ENCODE data around the gene SLC16A11. TPM values are rescaled to one million over a fixed set of nuclear protein-coding genes. Genes with fewer than 3 reads are reported as not detected.

The SLC16A11 gene
- total and polyA plus RNA-seq, 4 donors, result 1.9 to 8.9 (median 6.5) TPM

- Histone ChIP-seq H3K36me3 (ENCODE audit: control insufficient read depth in 4 of 4, insufficient read depth in 4 of 4, low read length in 4 of 4) (peaks cover 0 to 11% (median 4%) of the 10 kb centered on the region in 4 donors), H3K4me3 (no peak overlapping the region), H3K27me3 (ENCODE audit: control insufficient read depth in 3 of 3, insufficient read depth in 3 of 3, low read length in 2 of 3) (peaks cover 0 to 11% (median 9%) of the 10 kb centered on the region in 3 donors), H3K4me1 (ENCODE audit: control insufficient read depth in 5 of 5, insufficient read depth in 5 of 5, low read length in 5 of 5) (peaks cover 9 to 69% (median 15%) of the 10 kb centered on the region in 5 donors), H3K9me3 (ENCODE audit: control insufficient read depth in 4 of 4, insufficient read depth in 3 of 4, low read length in 3 of 4) (no peaks in the 10 kb centered on the region), H3K27ac (ENCODE audit: low read depth in 1 of 2, low read length in 1 of 2) (peak overlapping the region; percentile 88 to 95), H3K9ac (ENCODE audit: insufficient read depth in 1 of 2, low read length in 2 of 2) (no peak overlapping the region)
- DNase-seq, result no peak
- 47 to 62% methylated on average over 12 of the region's 12 CpGs for WGBS, 2 donors
- TF ChIP-seq CTCF (IDR thresholded peaks at IDR 0.05; ENCODE audit: control extremely low read depth, extremely low read depth), result no peak
- ATAC-seq (ENCODE audit: insufficient read depth, low FRiP score), result no peak
Measured at GRCh38 chr17:7017827-7018200, 26.1 kb downstream of the SLC16A11 start.

GRCh38 chr17:7016886-7017826 lies 26.7 kb downstream of the SLC16A11 start:
- ATAC-seq (ENCODE audit: insufficient read depth, low FRiP score) (no peak), DNase-seq (no peak)
- Histone ChIP-seq H3K4me3 (no peak overlapping the region), H3K36me3 (ENCODE audit: control insufficient read depth in 4 of 4, insufficient read depth in 4 of 4, low read length in 4 of 4) (peaks cover 0 to 11% (median 4%) of the 10 kb centered on the region in 4 donors), H3K4me1 (ENCODE audit: control insufficient read depth in 5 of 5, insufficient read depth in 5 of 5, low read length in 5 of 5) (peaks cover 9 to 69% (median 15%) of the 10 kb centered on the region in 5 donors), H3K27me3 (ENCODE audit: control insufficient read depth in 3 of 3, insufficient read depth in 3 of 3, low read length in 2 of 3) (peaks cover 0 to 5% (median 3%) of the 10 kb centered on the region in 3 donors), H3K9ac (ENCODE audit: insufficient read depth in 1 of 2, low read length in 2 of 2) (no peak overlapping the region), H3K9me3 (ENCODE audit: control insufficient read depth in 4 of 4, insufficient read depth in 3 of 4, low read length in 3 of 4) (no peaks in the 10 kb centered on the region), H3K27ac (ENCODE audit: low read depth in 1 of 2, low read length in 1 of 2) (peak overlapping the region; percentile 42 to 95)
- WGBS, 2 donors, result 81 to 88% methylated on average over 20 of the region's 20 CpGs
- TF ChIP-seq CTCF (IDR thresholded peaks at IDR 0.05; ENCODE audit: control extremely low read depth, extremely low read depth), result no peak

- no peak for ATAC-seq (ENCODE audit: insufficient read depth, low FRiP score)
- no peaks in the 10 kb centered on the region for H3K9me3 ChIP-seq (ENCODE audit: control insufficient read depth in 4 of 4, insufficient read depth in 3 of 4, low read length in 3 of 4)
- H3K27ac ChIP-seq (ENCODE audit: low read depth in 1 of 2, low read length in 1 of 2), result peak overlapping the region in 1 of 2 donors; percentile 26
- peaks cover 7 to 70% (median 15%) of the 10 kb centered on the region in 5 donors for H3K4me1 ChIP-seq (ENCODE audit: control insufficient read depth in 5 of 5, insufficient read depth in 5 of 5, low read length in 5 of 5)
- H3K9ac ChIP-seq (ENCODE audit: insufficient read depth in 1 of 2, low read length in 2 of 2), result no peak overlapping the region
- peaks cover 0 to 11% (median 4%) of the 10 kb centered on the region in 4 donors for H3K36me3 ChIP-seq (ENCODE audit: control insufficient read depth in 4 of 4, insufficient read depth in 4 of 4, low read length in 4 of 4)
- TF ChIP-seq CTCF (IDR thresholded peaks at IDR 0.05; ENCODE audit: control extremely low read depth, extremely low read depth), result no peak
- H3K27me3 ChIP-seq (ENCODE audit: control insufficient read depth in 3 of 3, insufficient read depth in 3 of 3, low read length in 2 of 3), result peaks cover 0 to 2% (median 0%) of the 10 kb centered on the region in 3 donors
- WGBS, 2 donors, result 91 to 94% methylated on average over 3 of the region's 3 CpGs
- no peak overlapping the region for H3K4me3 ChIP-seq
- no peak for DNase-seq
Measured at GRCh38 chr17:7016418-7016817, 27.5 kb downstream of the SLC16A11 start.
